ENCODE results near the gene ZNF385C. TPM values are rescaled to one million over a fixed set of nuclear protein-coding genes. Genes with fewer than 3 reads are reported as not detected.
A peak's percentile ranks its signal among the peaks of the same experiment; 100 is the strongest.

ZNF385C gene
- total RNA-seq, 2 experiments from 2014 or later: 0.67 to 0.85 TPM

DNA sequence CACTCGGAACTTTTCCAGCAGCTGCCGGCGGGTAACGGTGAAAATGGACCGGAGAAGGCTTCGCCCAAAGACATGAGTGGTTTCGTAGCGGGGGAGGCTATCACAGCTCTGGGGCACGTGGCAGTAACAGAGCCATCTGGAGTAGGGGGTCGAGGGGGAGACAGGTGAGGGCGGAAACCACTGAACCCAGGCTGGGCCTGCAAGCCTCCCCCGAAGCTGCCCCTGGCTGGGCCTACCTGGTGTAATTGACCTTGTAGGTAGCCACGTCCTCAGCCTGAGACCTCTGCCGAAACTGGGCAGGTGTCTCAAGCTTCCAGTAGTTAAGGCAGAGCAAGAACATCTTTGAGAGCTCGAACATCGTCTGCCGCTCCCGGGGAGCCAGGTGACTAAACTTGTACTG, 21.0 kb upstream of the ZNF385C start:
- Histone ChIP-seq H2AFZ (ENCODE audit: low read length) (no peak overlapping the region), H3K4me3 (ENCODE audit: low read depth, low read length, poor library complexity, severe bottlenecking) (peak overlapping the region; percentile 77), H3K9me2 (ENCODE audit: insufficient read depth, low read length) (no peaks in the 10 kb centered on the region), H4K20me1 (ENCODE audit: insufficient read depth, low read length) (no peaks in the 10 kb centered on the region), H3K27ac (ENCODE audit: low read depth, low read length, poor library complexity, severe bottlenecking) (peak overlapping the region; percentile 46), H3K4me2 (ENCODE audit: low read length) (peak overlapping the region; percentile 86), H3K4me1 (ENCODE audit: insufficient read depth, low read length, poor library complexity, severe bottlenecking) (peaks cover 61% of the 10 kb centered on the region), H3K79me2 (ENCODE audit: insufficient read depth, low read depth, low read length) (peaks cover 3% of the 10 kb centered on the region; the same call in 1 of the 2 replicates), H3K9me3 (ENCODE audit: low read length) (no peaks in the 10 kb centered on the region), H3K36me3 (ENCODE audit: insufficient read depth, low read length) (peaks cover 41% of the 10 kb centered on the region; the same call in 1 of the 2 replicates)
- DNase-seq (ENCODE audit: low spot score): no peak
- intact Hi-C loops (cut with micrococcal nuclease; ENCODE audit: unreplicated experiment): loop anchor here (10.0 kb wide), 2 partner anchors 266 to 384 kb away; partner anchors contain the start of genes HAP1 and STAT3
- ChIA-PET POLR2A (interaction anchor here (1.1 to 1.9 kb wide), 3 partner anchors 11 to 99 kb away, joined by 4 to 12 read pairs (median 4); partner anchors contain the start of gene NKIRAS2), CTCF (ENCODE audit: unreplicated experiment) (interaction anchor here (1.3 to 2.1 kb wide), 3 partner anchors 12 to 104 kb away, joined by 3 to 12 read pairs (median 4); partner anchors contain the start of gene DNAJC7)
- TF ChIP-seq, protein P1, sequence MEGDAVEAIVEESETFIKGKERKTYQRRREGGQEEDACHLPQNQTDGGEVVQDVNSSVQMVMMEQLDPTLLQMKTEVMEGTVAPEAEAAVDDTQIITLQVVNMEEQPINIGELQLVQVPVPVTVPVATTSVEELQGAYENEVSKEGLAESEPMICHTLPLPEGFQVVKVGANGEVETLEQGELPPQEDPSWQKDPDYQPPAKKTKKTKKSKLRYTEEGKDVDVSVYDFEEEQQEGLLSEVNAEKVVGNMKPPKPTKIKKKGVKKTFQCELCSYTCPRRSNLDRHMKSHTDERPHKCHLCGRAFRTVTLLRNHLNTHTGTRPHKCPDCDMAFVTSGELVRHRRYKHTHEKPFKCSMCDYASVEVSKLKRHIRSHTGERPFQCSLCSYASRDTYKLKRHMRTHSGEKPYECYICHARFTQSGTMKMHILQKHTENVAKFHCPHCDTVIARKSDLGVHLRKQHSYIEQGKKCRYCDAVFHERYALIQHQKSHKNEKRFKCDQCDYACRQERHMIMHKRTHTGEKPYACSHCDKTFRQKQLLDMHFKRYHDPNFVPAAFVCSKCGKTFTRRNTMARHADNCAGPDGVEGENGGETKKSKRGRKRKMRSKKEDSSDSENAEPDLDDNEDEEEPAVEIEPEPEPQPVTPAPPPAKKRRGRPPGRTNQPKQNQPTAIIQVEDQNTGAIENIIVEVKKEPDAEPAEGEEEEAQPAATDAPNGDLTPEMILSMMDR (conservative IDR thresholded peaks at IDR 0.05; ENCODE audit: low read length): no peak
- no peak for TF ChIP-seq EZH2phosphoT487 (IDR thresholded peaks at IDR 0.05; ENCODE audit: borderline replicate concordance, low read depth, low read length)
- BruUV-seq (replicated peaks): TSS peak; percentile 73

DNA sequence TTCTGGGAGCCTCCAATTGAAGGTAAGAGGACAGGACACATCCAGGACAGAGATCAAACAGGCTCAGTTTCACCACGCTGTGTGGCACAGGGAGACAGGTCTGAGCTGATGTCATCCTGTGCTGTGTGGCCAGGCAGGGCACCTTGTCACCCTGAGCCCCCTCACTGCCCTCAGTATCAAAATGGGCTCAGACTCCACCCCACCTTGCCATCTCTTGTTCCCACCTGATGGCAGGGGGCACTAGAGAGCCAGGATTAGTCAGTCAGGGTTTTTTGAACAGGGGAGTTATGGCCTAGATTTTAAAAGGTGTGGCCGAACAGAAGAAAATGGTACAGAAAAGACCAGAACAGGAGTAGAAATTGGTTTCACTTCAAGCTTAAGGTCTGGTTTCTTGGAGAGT, 20.3 kb upstream of the ZNF385C start:
- peaks cover 3% of the 10 kb centered on the region; the same call in 1 of the 2 replicates for H3K79me2 ChIP-seq (ENCODE audit: insufficient read depth, low read depth, low read length)
- POLR2A ChIA-PET: interaction anchor here (1.1 to 1.5 kb wide), 3 partner anchors 17 to 152 kb away, joined by 3 to 4 read pairs (median 3); partner anchors contain the start of gene CNP
- TF ChIP-seq EZH2phosphoT487 (IDR thresholded peaks at IDR 0.05; ENCODE audit: borderline replicate concordance, low read depth, low read length): no peak
- TF ChIP-seq, protein P1 (conservative IDR thresholded peaks at IDR 0.05; ENCODE audit: low read length): peak; percentile 90
- CTCF ChIA-PET (ENCODE audit: unreplicated experiment): interaction anchor here (1.3 kb wide), 1 partner anchor 101 kb away, joined by 4 read pairs; the partner anchor contains the start of gene DNAJC7
- no peaks in the 10 kb centered on the region for H3K9me2 ChIP-seq (ENCODE audit: insufficient read depth, low read length)
- H3K9me3 ChIP-seq (ENCODE audit: low read length): no peaks in the 10 kb centered on the region
- intact Hi-C loops (cut with micrococcal nuclease; ENCODE audit: unreplicated experiment): loop anchor here (1.0 to 10.0 kb wide), 3 partner anchors 63 to 384 kb away; partner anchors contain the start of genes HAP1, KCNH4 and STAT3
- H3K4me2 ChIP-seq (ENCODE audit: low read length): peak overlapping the region; percentile 86; the same call in 1 of the 2 replicates
- H4K20me1 ChIP-seq (ENCODE audit: insufficient read depth, low read length): no peaks in the 10 kb centered on the region
- DNase-seq (ENCODE audit: low spot score): peak; percentile 71
- H2AFZ ChIP-seq (ENCODE audit: low read length): no peak overlapping the region
- H3K4me3 ChIP-seq (ENCODE audit: low read depth, low read length, poor library complexity, severe bottlenecking): no peak overlapping the region
- H3K4me1 ChIP-seq (ENCODE audit: insufficient read depth, low read length, poor library complexity, severe bottlenecking): peaks cover 66% of the 10 kb centered on the region
- H3K36me3 ChIP-seq (ENCODE audit: insufficient read depth, low read length): peaks cover 47% of the 10 kb centered on the region
- H3K27ac ChIP-seq (ENCODE audit: low read depth, low read length, poor library complexity, severe bottlenecking): peak overlapping the region; percentile 46
- no TSS peak for BruUV-seq (replicated peaks)

DNA sequence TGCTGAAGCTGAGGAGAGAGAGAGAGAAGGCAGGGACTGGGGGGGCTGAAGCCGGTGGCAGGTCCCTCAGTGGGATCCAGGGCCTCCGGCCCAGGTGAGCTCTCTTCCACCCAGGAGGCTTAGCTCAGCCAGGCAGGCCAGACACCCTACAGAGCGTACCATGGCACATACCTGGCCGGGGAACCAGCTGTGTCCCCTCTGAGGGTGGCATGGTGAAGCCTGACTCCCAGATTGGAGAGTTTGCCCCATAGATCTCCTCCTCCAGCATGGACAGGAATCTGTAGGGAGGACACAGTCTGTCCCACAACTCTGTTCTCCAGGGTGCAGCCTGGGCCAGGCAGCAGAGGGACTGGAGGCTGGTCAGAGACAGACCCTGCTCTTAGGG, 19.8 kb upstream of the ZNF385C start:
- Histone ChIP-seq H3K79me2 (ENCODE audit: insufficient read depth, low read depth, low read length) (peaks cover 3% of the 10 kb centered on the region; the same call in 1 of the 2 replicates), H4K20me1 (ENCODE audit: insufficient read depth, low read length) (no peaks in the 10 kb centered on the region), H3K9me3 (ENCODE audit: low read length) (no peaks in the 10 kb centered on the region), H2AFZ (ENCODE audit: low read length) (no peak overlapping the region), H3K4me2 (ENCODE audit: low read length) (peak overlapping the region; percentile 86; the same call in 1 of the 2 replicates), H3K9me2 (ENCODE audit: insufficient read depth, low read length) (no peaks in the 10 kb centered on the region), H3K27ac (ENCODE audit: low read depth, low read length, poor library complexity, severe bottlenecking) (no peak overlapping the region), H3K4me1 (ENCODE audit: insufficient read depth, low read length, poor library complexity, severe bottlenecking) (peaks cover 70% of the 10 kb centered on the region), H3K4me3 (ENCODE audit: low read depth, low read length, poor library complexity, severe bottlenecking) (no peak overlapping the region), H3K36me3 (ENCODE audit: insufficient read depth, low read length) (peaks cover 49% of the 10 kb centered on the region)
- POLR2A ChIA-PET: interaction anchor here (1.2 to 1.5 kb wide), 2 partner anchors 76 to 152 kb away, joined by 3 read pairs; partner anchors contain the start of gene CNP
- DNase-seq (ENCODE audit: low spot score): no peak
- TF ChIP-seq EZH2phosphoT487 (IDR thresholded peaks at IDR 0.05; ENCODE audit: borderline replicate concordance, low read depth, low read length): no peak
- TF ChIP-seq, protein P1 (conservative IDR thresholded peaks at IDR 0.05; ENCODE audit: low read length): no peak
- BruUV-seq (replicated peaks): no TSS peak
- CTCF ChIA-PET (ENCODE audit: unreplicated experiment): interaction anchor here (0.6 to 1.3 kb wide), 2 partner anchors 20 to 101 kb away, joined by 3 to 4 read pairs; partner anchors contain the start of genes DNAJC7 and ZNF385C
- intact Hi-C loops (cut with micrococcal nuclease; ENCODE audit: unreplicated experiment): loop anchor here (1.0 to 10.0 kb wide), 3 partner anchors 63 to 383 kb away; partner anchors contain the start of genes HAP1, KCNH4 and STAT3

All from OCI-LY7 (cell line).